NT2/D1 (cell line): ENCODE data around the gene LRBA.
"Not testable (repeated sequence)": the region's sequence is repeated elsewhere in the genome, so short reads cannot be mapped to it uniquely, and the experiment has no call there.

Experiments
- DNase-seq: peaks from one replicate; pipeline ENCODE4 v3.0.0-alpha.2; 2011; ENCODE audit warnings: low read depth, low spot score
- H3K27me3 ChIP-seq: 2 replicates; pipeline ENCODE4 v1.6.0; 2011; ENCODE audit warnings: mild to moderate bottlenecking; ENCODE audit not compliant: insufficient read length, insufficient read depth
- H3K36me3 ChIP-seq: 2 replicates; pipeline ENCODE4 v1.6.1; 2011; ENCODE audit warnings: mild to moderate bottlenecking, low read length, mixed read lengths; ENCODE audit not compliant: insufficient read depth, insufficient read length
- H3K4me1 ChIP-seq: 2 replicates; pipeline ENCODE4 v1.5.1; 2011; ENCODE audit not compliant: insufficient read depth, insufficient read length
- H3K4me3 ChIP-seq: 2 replicates; pipeline ENCODE4 v1.5.1; 2011; ENCODE audit warnings: low read depth; ENCODE audit not compliant: insufficient read length
- H3K9ac ChIP-seq: 2 replicates; pipeline ENCODE4 v1.6.0; 2011; ENCODE audit warnings: low read depth; ENCODE audit not compliant: insufficient read length
- H3K9me3 ChIP-seq: 2 replicates; pipeline ENCODE4 v1.5.1; 2011; ENCODE audit warnings: mild to moderate bottlenecking, low read length; ENCODE audit not compliant: insufficient read depth
- SUZ12 ChIP-seq: IDR thresholded peaks from 2 replicates; pipeline ENCODE4 v1.6.1; 2011; ENCODE audit not compliant: insufficient read length, insufficient read depth; ENCODE audit errors: extremely low read depth
- YY1 ChIP-seq: IDR thresholded peaks from 2 replicates; pipeline ENCODE4 v1.6.1; 2011; ENCODE audit not compliant: insufficient read length, insufficient read depth
- ZNF274 ChIP-seq: IDR thresholded peaks from 2 replicates; pipeline ENCODE4 v1.6.1; 2011; ENCODE audit warnings: mild to moderate bottlenecking, low read depth, low read length

The LRBA gene

DNA sequence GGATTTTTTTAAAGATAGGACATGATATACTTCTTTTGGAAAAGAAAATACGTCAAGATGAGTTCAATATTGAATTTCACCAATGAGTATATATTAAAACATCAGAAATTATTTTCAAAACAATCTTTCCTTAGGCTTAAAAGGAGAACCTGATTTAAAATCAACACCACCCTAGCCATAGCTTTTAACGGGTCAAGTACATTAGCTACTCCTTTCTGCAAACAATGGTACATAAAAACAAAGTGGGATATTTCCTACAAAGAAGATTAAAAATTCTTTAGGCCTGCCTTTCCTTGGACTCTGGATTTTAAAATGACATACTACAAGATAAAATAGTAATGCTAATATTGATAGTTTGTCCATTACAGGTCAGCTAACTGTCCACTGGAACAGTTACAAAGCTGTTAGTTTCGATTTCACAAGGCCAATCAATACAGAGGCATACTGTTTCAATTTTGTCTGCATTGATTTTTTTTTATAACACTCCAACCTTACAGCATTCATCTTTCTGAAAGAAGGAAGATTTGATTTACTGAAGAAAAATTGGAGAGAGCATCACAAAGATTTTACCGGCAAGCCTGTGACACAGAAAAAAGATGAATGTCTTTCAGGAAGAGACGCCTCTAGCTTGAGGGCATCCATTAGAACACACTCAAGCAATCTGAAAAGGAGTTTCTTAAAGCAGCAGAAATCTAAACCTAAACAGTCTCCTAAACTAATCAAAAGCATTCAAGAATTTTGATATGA is 335.9 kb downstream of the LRBA start:
- Histone ChIP-seq H3K4me1 (no peaks in the 10 kb centered on the region), H3K4me3 (no peak overlapping the region), H3K36me3 (no peaks in the 10 kb centered on the region), H3K9ac (no peak overlapping the region), H3K9me3 (no peaks in the 10 kb centered on the region), H3K27me3 (no peaks in the 10 kb centered on the region)
- TF ChIP-seq YY1 = no peak
- no peak for TF ChIP-seq ZNF274
- DNase-seq = no peak

DNA sequence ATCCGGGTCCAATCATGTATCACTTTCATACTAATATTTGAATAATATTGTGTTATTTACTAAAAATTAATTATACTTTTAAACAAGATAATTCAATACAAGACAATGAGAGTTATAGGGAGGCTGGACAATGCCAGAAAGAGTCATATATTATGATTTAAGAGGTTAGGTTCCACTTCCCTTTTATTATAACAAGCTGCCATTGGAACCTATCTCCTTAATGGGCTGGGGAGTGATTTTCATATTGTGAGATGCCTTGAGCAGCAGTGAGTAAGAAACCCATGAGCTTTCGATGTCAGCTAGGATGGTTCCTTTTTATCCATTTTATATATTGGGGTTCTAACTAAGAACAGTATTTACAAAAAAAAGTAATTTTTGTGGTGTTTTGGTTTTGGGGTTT is 341.3 kb downstream of the LRBA start:
- no peak for TF ChIP-seq SUZ12
- no peak for TF ChIP-seq YY1
- H3K4me1 ChIP-seq = no peaks in the 10 kb centered on the region
- no peaks in the 10 kb centered on the region for H3K9me3 ChIP-seq
- H3K36me3 ChIP-seq = no peaks in the 10 kb centered on the region
- no peak for DNase-seq
- H3K9ac ChIP-seq = no peak overlapping the region
- no peaks in the 10 kb centered on the region for H3K27me3 ChIP-seq
- no peak overlapping the region for H3K4me3 ChIP-seq

DNA sequence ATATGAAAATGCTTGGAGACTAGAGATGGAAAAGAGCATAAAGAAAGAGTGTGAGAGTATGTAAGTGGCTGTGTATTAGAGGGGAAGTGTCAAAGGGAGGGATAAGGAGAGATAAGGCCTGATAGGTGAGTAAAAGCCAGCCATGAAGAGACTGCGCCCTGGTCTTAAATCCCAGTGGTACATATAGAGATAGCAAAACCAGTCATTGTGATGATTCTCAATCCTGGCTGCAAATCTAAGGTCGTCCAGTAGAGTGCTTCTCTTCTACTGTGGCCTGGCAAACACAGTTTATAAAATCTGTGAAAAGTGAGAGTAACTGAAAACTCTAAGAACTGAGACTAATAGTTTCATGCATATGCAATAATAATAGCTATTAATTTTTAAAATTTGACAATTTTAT is 346.3 kb downstream of the LRBA start:
- Histone ChIP-seq H3K9me3 (no peaks in the 10 kb centered on the region), H3K4me1 (no peaks in the 10 kb centered on the region), H3K27me3 (no peaks in the 10 kb centered on the region), H3K9ac (no peak overlapping the region), H3K36me3 (no peaks in the 10 kb centered on the region), H3K4me3 (no peak overlapping the region)
- no peak for TF ChIP-seq SUZ12
- no peak for TF ChIP-seq YY1
- no peak for DNase-seq

DNA sequence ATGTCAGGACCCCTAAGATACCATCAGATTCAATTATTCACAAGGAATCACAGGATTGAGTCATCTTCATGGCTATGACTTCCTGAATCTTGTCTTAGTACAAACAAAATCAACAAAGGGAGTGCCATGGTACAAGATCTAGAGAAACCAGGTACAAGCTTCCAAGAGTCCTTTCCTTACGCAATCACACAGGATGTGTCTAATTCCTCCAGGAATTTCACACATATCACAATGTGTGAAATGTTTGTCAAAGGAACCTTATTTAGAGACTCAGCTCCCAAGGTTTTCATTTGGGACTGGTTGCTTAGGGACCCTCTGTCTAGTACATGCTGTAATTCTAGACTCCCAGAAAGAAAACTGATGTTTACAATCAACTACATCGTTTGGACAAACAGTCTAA is 350.1 kb downstream of the LRBA start:
- Histone ChIP-seq H3K4me1 (no peaks in the 10 kb centered on the region), H3K36me3 (no peaks in the 10 kb centered on the region), H3K9me3 (no peaks in the 10 kb centered on the region), H3K27me3 (no peaks in the 10 kb centered on the region), H3K4me3 (no peak overlapping the region), H3K9ac (no peak overlapping the region)
- no peak for DNase-seq
- TF ChIP-seq YY1 = no peak
- TF ChIP-seq ZNF274 = no peak
- no peak for TF ChIP-seq SUZ12

DNA sequence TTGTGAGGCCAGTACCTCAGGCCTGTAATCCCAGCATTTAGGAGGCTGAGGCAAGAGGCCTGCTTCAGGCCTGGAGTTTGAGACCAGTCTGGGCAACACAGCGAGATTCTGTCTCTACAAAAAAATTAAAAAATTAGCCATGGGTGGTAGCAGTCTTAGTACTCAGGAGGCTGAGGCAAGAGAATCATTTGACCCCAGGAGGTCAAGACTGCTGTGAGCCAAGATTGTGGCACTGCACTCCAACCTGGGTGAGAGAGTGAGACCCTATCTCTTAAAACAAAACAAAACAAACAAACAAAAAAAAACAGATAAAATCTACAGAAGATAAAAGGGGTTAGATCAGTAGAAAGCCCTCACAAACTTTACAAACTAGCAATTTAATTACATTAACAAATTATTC is 352.4 kb downstream of the LRBA start:
- no peak for DNase-seq
- Histone ChIP-seq H3K36me3 (no peaks in the 10 kb centered on the region), H3K4me3 (no peak overlapping the region), H3K9ac (no peak overlapping the region), H3K9me3 (no peaks in the 10 kb centered on the region), H3K4me1 (no peaks in the 10 kb centered on the region), H3K27me3 (no peaks in the 10 kb centered on the region)
- TF ChIP-seq YY1 (no peak), SUZ12 (no peak), ZNF274 (no peak)

DNA sequence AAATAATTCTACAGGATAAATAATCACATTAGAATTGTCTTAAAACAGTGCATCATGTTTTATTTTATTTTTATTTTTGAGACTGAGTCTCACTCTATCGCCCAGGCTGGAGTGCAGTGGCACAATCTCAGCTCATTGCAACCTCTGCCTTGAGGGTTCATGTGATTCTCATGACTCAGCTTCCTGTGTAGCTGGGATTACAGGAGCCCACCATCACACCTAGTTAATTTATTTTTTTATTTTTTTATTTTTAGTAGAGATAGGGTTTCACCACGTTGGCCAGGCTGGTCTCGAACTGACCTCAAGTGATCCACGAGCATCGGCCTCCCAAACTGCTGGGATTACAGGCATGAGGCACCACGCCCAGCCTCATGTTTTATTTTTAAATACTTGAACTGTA is 353.5 kb downstream of the LRBA start:
- not testable (repeated sequence) for H3K27me3 ChIP-seq, H3K4me3 ChIP-seq, H3K9me3 ChIP-seq, H3K36me3 ChIP-seq, DNase-seq, H3K9ac ChIP-seq, H3K4me1 ChIP-seq

DNA sequence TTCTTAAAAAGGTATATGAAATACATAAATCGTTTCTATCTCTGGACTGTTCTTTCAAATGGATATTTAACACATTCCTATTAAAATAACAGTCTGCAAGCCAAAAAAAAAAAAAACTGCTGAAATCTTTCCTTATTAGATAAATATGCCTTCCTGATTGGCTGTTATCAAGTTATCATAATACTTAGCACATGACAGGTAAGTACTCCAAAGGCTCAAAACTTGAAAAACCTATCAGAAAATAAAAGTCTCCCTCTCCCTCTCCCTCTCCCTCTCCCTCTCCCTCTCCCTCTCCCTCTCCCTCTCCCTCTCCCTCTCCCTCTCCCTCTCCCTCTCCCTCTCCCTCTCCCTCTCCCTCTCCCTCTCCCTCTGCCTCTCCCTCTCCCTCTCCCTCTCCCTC is 356.8 kb downstream of the LRBA start:
- H3K36me3 ChIP-seq, H3K27me3 ChIP-seq, DNase-seq: not testable (repeated sequence)

DNA sequence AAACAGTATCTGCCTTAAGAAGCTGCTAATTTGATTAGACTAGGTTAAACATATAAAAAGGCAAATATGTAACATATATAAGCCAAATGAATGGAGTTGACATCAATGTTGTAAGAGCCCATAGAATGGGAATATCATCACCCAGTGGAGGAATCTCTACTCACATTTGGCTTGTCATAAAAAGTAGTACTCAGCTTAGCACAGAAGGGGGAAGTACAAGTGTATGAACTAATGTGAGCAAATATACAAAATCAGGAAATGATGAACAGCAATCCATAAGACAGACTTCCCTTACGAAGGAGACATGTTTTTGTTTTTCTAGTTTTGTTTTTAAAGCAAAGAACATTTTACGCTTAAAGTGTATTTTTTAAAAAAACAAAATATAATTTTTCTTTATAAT is 358.2 kb downstream of the LRBA start:
- no peak for TF ChIP-seq SUZ12
- no peak for TF ChIP-seq YY1
- no peak for TF ChIP-seq ZNF274
- Histone ChIP-seq H3K27me3 (no peaks in the 10 kb centered on the region), H3K9ac (no peak overlapping the region), H3K4me3 (no peak overlapping the region), H3K9me3 (no peaks in the 10 kb centered on the region), H3K36me3 (no peaks in the 10 kb centered on the region), H3K4me1 (no peaks in the 10 kb centered on the region)
- no peak for DNase-seq

More for the DNA sequence above, 356.8 kb downstream of the LRBA start:
- not testable (repeated sequence) for H3K9ac ChIP-seq, H3K9me3 ChIP-seq, H3K4me3 ChIP-seq, H3K4me1 ChIP-seq
